ENCODE measurements around the gene HEMK1.

Gene HEMK1

GRCh38 chr3:50567011-50567385 lies 2.3 kb upstream of the HEMK1 start:
- Histone ChIP-seq H3K9me3 (ENCODE audit: control insufficient read depth, insufficient read depth, low read length) (no peaks in the 10 kb centered on the region), H3K79me2 (ENCODE audit: control insufficient read depth, low read length) (peaks cover 10% of the 10 kb centered on the region), H3K9me2 (replicated peaks; ENCODE audit: control insufficient read depth, low read length) (no peaks in the 10 kb centered on the region), H3K4me3 (ENCODE audit: low read length) (peak overlapping the region; percentile 60), H3K27me3 (ENCODE audit: control insufficient read depth, low read length) (peaks cover 22% of the 10 kb centered on the region), H3K27ac (ENCODE audit: low read depth, low read length) (no peak overlapping the region), H3K4me1 (ENCODE audit: control insufficient read depth, low read length) (peaks cover 27% of the 10 kb centered on the region), H3F3A (ENCODE audit: control insufficient read depth, insufficient read depth) (no peaks in the 10 kb centered on the region), H3K36me3 (ENCODE audit: control insufficient read depth, low read length) (no peaks in the 10 kb centered on the region), H3K4me2 (ENCODE audit: low read length) (peak overlapping the region; percentile 74), H4K20me1 (ENCODE audit: control insufficient read depth, insufficient read depth, low read depth, low read length) (no peaks in the 10 kb centered on the region)
- no peak for TF ChIP-seq EZH2phosphoT487 (IDR thresholded peaks at IDR 0.05; ENCODE audit: borderline replicate concordance, low read length)
- TF ChIP-seq, protein P1, sequence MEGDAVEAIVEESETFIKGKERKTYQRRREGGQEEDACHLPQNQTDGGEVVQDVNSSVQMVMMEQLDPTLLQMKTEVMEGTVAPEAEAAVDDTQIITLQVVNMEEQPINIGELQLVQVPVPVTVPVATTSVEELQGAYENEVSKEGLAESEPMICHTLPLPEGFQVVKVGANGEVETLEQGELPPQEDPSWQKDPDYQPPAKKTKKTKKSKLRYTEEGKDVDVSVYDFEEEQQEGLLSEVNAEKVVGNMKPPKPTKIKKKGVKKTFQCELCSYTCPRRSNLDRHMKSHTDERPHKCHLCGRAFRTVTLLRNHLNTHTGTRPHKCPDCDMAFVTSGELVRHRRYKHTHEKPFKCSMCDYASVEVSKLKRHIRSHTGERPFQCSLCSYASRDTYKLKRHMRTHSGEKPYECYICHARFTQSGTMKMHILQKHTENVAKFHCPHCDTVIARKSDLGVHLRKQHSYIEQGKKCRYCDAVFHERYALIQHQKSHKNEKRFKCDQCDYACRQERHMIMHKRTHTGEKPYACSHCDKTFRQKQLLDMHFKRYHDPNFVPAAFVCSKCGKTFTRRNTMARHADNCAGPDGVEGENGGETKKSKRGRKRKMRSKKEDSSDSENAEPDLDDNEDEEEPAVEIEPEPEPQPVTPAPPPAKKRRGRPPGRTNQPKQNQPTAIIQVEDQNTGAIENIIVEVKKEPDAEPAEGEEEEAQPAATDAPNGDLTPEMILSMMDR (IDR thresholded peaks at IDR 0.05; ENCODE audit: low read depth, low read length, poor library complexity, severe bottlenecking) = no peak

DNA sequence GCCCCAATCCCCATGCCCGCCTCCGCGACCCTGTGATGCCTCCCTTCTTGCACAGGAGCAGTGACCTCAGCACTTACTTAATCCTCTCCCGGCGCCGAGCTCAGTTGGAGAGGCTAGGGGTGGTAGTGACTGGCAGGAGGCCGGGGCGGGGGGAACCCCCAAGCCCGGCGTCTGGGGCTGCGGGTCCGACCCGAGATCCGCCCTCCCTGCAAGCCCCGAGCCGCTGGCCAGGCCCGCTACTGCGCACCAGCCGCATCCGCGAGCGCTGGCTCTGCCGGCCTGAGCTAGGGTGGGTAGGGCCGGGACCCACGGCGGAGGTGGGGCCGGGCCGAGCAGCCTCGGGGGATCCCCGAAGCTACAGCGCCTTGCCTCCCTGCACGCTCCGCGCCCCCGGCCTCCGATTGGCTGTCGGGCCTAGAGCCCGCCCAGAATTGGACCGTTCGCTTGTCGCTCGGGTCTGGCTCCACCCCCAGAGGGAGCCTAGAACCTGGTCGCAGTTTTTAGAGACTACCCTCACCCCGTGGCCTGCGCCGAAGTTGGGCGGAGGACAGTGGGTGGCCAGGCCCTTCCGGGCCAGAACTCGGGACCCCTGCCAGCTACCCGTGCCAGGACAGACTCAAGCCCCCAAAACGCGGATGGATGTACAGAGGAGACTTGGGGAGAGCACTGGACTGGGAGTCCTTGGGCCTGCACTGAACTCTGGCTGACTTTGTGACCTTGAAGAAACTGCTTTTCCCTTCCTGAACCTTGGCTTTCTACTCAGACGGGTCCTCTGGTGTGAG lies 1.7 kb upstream of the HEMK1 start, which contains the start of gene C3orf18:
Gene C3orf18 (minus strand): TSS at position 362 of the 782 bp plus-strand sequence. CDS start 2,048 bp downstream, outside the sequence.
- Histone ChIP-seq H3F3A (ENCODE audit: control insufficient read depth, insufficient read depth) (no peaks in the 10 kb centered on the region), H3K9me3 (ENCODE audit: control insufficient read depth, insufficient read depth, low read length) (no peaks in the 10 kb centered on the region), H3K27ac (ENCODE audit: low read depth, low read length) (no peak within 1 kb of the TSS)

GRCh38 chr3:50570508-50571279 lies 1.4 kb downstream of the HEMK1 start:
- peaks cover 17% of the 10 kb centered on the region for H3K27me3 ChIP-seq (ENCODE audit: control insufficient read depth, low read length)
- TF ChIP-seq, protein P1 (IDR thresholded peaks at IDR 0.05; ENCODE audit: low read depth, low read length, poor library complexity, severe bottlenecking) = no peak
- H3K79me2 ChIP-seq (ENCODE audit: control insufficient read depth, low read length) = peaks cover 10% of the 10 kb centered on the region
- H3K4me3 ChIP-seq (ENCODE audit: low read length) = peak overlapping the region; percentile 85
- H3K4me2 ChIP-seq (ENCODE audit: low read length) = peak overlapping the region; percentile 74
- H3K9me2 ChIP-seq (replicated peaks; ENCODE audit: control insufficient read depth, low read length) = no peaks in the 10 kb centered on the region
- no peak overlapping the region for H3K27ac ChIP-seq (ENCODE audit: low read depth, low read length)
- H3K36me3 ChIP-seq (ENCODE audit: control insufficient read depth, low read length) = peaks cover 10% of the 10 kb centered on the region
- H3K9me3 ChIP-seq (ENCODE audit: control insufficient read depth, insufficient read depth, low read length) = no peaks in the 10 kb centered on the region
- H3F3A ChIP-seq (ENCODE audit: control insufficient read depth, insufficient read depth) = no peaks in the 10 kb centered on the region
- no peaks in the 10 kb centered on the region for H4K20me1 ChIP-seq (ENCODE audit: control insufficient read depth, insufficient read depth, low read depth, low read length)
- peaks cover 27% of the 10 kb centered on the region for H3K4me1 ChIP-seq (ENCODE audit: control insufficient read depth, low read length)

More for the DNA sequence above, 1.7 kb upstream of the HEMK1 start, which contains the start of gene C3orf18:
- TF ChIP-seq, protein P1 (IDR thresholded peaks at IDR 0.05; ENCODE audit: low read depth, low read length, poor library complexity, severe bottlenecking) = no peak
- no peak; the same call in 1 of the 2 replicates for TF ChIP-seq EZH2phosphoT487 (IDR thresholded peaks at IDR 0.05; ENCODE audit: borderline replicate concordance, low read length)
- H3K36me3 ChIP-seq (ENCODE audit: control insufficient read depth, low read length) = peaks cover 4% of the 10 kb centered on the region
- H3K4me1 ChIP-seq (ENCODE audit: control insufficient read depth, low read length) = peaks cover 27% of the 10 kb centered on the region
- no peaks in the 10 kb centered on the region for H3K9me2 ChIP-seq (replicated peaks; ENCODE audit: control insufficient read depth, low read length)
- H3K4me2 ChIP-seq (ENCODE audit: low read length) = peak within 1 kb of the TSS; percentile 74
- H3K4me3 ChIP-seq (ENCODE audit: low read length) = peak within 1 kb of the TSS; percentile 85
- H3K79me2 ChIP-seq (ENCODE audit: control insufficient read depth, low read length) = peaks cover 10% of the 10 kb centered on the region
- H3K27me3 ChIP-seq (ENCODE audit: control insufficient read depth, low read length) = peaks cover 22% of the 10 kb centered on the region
- H4K20me1 ChIP-seq (ENCODE audit: control insufficient read depth, insufficient read depth, low read depth, low read length) = no peaks in the 10 kb centered on the region

Data from DOHH2 (cell line).